Erythroblast (primary cell): ENCODE results near the gene NCAPD2.
"Not testable (repeated sequence)": the region's sequence is repeated elsewhere in the genome, so short reads cannot be mapped to it uniquely, and the experiment has no call there.

Experiments used
- DNase-seq, 2 experiments: peaks; one replicate each; lab custom pipeline; 2025; lab: John Stamatoyannopoulos, UW
- GATA1 ChIP-seq: IDR thresholded peaks from 2 replicates; pipeline ENCODE4 v1.6.1; 2011; ENCODE audit warnings: low read depth, mild to moderate bottlenecking, control low read depth, low read length, moderate library complexity
- POLR2A ChIP-seq: IDR thresholded peaks from 2 replicates; pipeline ENCODE4 v1.6.1; 2011; ENCODE audit warnings: mild to moderate bottlenecking, low read length

NCAPD2 gene

GRCh38 chr12:6494258-6494743, 399 bp downstream of the NCAPD2 start:
- TF ChIP-seq POLR2A (no peak), GATA1 (no peak)
- DNase-seq: peak; percentile 72 to 78

DNA sequence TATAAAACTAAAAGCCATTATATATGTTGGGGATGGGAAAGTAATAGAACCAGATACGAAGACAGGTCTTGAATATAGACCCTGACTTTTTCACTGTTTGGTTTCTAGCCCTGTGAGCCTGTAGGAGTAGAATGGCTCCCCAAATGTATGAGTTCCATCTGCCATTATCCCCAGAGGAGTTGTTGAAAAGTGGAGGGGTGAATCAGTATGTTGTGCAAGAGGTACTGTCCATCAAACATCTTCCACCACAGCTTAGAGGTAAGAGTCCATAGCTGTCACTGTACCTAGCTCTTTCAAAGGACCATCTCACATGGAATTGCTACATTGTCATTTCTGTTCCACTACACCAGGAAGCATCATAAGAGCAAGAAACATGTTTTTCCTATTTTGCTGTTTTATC, 1.1 kb downstream of the NCAPD2 start:
- TF ChIP-seq GATA1 (no peak), POLR2A (no peak)
- peak; percentile 34 to 53 for DNase-seq

GRCh38 chr12:6497291-6497690, 3.4 kb downstream of the NCAPD2 start:
- not testable (repeated sequence) for DNase-seq

DNA sequence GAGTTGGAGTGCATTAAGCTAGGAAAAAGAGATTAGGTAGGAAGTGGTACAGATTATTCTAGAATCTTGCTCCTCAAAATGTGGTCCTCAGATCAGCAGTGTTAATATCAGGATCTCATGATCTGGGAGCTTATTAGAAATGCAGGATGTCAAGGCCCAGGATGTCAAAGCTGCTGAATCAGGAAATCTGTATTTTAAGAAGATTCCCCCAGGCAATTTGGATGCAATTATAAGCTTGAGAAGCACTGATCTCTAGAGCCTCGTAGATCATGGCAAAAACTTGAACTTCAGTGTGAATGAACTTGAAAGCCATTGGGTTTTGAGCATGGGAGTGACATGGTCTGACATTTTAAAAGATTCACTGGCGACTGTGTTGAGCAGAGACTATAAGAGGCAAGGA, 6.6 kb downstream of the NCAPD2 start:
- TF ChIP-seq POLR2A (no peak), GATA1 (no peak)
- no peak for DNase-seq

GRCh38 chr12:6507102-6507998, 13.4 kb downstream of the NCAPD2 start:
- DNase-seq: no peak

DNA sequence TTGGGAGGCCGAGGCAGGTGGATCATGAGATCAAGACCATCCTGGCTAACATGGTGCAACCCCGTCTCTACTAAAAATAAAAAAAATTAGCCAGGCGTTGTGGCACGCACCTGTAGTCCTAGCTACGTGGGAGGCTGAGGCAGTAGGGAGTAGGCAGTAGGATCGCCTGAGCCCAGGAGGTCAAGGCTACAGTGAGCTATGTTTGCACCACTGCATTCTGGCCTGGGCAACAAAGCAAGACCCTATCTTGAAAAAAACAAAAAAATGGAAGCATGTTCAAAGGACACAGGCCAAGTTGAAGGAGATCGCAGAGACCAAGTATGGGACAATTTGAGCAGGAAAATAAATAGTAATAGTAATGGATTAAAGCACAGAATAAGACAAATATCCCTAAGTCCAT, 14.2 kb downstream of the NCAPD2 start:
- TF ChIP-seq POLR2A: no peak
- TF ChIP-seq GATA1: no peak
- DNase-seq: no peak

More at GRCh38 chr12:6507102-6507998, 13.4 kb downstream of the NCAPD2 start:
- TF ChIP-seq GATA1 (no peak), POLR2A (no peak)

DNA sequence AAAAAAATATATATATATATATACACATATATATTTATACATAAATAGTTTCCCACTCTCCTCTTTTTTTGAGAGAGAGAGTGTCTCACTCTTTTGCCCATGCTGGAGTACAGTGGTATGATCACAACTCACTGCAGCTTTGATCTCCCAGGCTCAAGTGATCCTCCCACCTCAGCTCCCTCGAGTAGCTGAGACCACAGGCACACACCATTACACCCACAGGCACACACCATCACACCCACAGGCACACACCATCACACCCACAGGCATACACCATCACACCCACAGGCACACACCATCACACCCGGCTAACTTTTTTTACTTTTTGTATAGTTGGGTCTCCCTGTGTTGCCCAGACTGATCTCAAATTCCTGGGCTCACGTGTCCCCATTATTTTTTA, 26.3 kb downstream of the NCAPD2 start:
- no peak for DNase-seq
- no peak for TF ChIP-seq GATA1
- TF ChIP-seq POLR2A: no peak

DNA sequence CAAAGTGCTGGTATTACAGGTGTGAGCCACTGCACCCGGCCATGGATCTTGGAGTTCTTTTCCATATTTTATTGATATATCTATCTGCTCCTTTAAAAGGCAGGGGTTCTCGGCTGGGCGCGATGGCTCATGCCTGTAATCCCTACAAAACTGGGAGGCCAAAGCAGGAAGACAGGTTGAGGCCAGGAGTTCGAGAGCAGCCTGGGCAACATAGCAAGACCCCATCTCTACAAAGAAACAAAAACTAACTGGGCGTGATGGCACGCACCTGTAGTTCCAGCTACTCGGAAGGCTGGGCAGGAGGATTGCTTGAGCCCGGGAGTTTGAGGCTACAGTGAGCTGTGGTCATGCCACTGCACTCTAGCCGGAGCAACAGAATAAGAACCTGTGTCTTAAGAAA, 28.3 kb downstream of the NCAPD2 start:
- no peak for DNase-seq
- TF ChIP-seq POLR2A: no peak
- no peak for TF ChIP-seq GATA1

DNA sequence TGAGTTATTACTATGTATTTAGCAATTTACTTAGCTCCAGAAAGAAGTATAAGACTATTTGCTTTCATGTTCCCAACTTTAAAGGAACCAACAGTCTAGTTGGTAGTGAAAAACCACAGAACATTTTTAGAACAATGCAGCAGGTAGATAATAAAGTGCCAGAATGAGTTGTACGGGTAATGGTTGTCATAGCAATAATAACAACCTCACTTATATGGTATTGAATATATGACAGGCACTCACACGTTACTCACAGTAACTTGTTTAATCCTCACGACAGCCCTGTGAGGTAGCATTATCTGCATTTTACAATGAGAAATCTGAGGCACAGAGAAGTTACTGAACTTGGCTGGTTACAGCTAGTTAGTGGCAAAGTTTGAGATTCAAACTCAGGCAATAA, 29.8 kb downstream of the NCAPD2 start:
- DNase-seq: no peak
- no peak for TF ChIP-seq GATA1
- no peak for TF ChIP-seq POLR2A

- DNase-seq: no peak
- no peak for TF ChIP-seq POLR2A
- TF ChIP-seq GATA1: no peak
Observed at GRCh38 chr12:6524648-6525047, 30.7 kb downstream of the NCAPD2 start.

DNA sequence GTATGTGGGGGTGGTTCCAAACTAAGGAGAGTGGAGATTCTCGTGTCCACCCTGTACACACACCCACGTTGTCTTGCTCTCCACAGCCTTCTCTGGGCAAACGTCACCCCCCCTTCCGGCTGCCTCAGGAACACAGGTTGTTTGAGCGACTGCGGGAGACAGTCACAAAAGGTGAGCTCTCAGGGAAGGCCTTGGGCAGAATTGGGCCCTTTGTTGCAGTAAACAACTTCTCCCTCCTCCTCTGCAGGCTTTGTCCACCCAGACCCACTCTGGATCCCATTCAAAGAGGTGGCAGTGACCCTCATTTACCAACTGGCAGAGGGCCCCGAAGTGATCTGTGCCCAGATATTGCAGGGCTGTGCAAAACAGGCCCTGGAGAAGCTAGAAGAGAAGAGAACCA, 32.3 kb downstream of the NCAPD2 start:
- no peak for TF ChIP-seq POLR2A
- TF ChIP-seq GATA1: no peak
- DNase-seq: no peak

DNA sequence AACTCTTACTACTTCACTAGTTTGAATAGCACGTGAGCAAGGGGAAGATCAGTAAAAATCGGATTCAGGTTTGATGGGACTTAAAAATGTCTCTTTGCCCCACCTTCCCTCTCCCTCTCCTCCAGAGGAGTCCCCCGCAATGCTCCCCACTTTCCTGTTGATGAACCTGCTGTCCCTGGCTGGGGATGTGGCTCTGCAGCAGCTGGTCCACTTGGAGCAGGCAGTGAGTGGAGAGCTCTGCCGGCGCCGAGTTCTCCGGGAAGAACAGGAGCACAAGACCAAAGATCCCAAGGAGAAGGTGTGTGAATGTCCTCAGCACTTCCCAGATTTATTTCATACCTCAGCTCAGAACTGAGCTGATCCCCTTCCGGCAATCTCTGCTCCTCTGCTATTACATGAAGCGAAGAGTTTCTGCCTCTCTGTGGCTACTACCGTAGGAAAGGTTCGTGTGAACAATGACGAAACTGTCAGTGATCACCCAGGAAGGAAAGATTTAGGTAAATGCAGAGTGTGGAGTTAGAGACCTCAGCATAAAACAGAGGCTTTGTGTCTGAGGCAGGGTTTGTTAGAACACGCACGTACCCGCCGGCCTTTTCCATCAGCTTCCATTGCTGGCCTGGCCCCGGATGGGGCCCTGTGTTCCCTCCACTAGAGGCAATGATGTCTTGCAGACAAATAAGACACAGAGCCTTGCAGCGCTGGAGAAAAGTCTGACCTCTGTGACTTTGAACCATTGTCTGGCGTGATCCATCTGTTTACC, 33.0 kb downstream of the NCAPD2 start:
- DNase-seq: no peak
- TF ChIP-seq GATA1: no peak
- no peak for TF ChIP-seq POLR2A

DNA sequence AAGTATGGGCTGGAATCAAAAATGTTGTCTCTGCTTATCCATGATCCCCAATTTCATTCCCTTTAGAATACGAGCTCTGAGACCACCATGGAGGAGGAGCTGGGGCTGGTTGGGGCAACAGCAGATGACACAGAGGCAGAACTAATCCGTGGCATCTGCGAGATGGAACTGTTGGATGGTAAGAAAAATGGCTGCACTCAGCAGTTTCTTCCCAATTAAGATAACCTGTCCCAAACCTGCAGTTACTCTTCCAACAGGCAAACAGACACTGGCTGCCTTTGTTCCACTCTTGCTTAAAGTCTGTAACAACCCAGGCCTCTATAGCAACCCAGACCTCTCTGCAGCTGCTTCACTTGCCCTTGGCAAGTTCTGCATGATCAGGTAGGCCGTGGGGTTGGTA, 33.8 kb downstream of the NCAPD2 start:
- DNase-seq: no peak
- TF ChIP-seq GATA1 (no peak), POLR2A (no peak)
